Endodermal cell (in vitro differentiated cells): ENCODE data around the gene ZCCHC17. TPM values are rescaled to one million over a fixed set of nuclear protein-coding genes. Genes with fewer than 3 reads are reported as not detected.

Experiments used
- DNase-seq: peaks from one replicate; pipeline ENCODE4 v3.0.0-alpha.2; 2017
- H3K27ac ChIP-seq: 2 replicates; pipeline ENCODE4 v1.5.1; 2013; ENCODE audit warnings: mild to moderate bottlenecking, low read depth, low read length, moderate library complexity
- H3K27me3 ChIP-seq: 2 replicates; pipeline ENCODE4 v1.6.1; 2013; ENCODE audit warnings: mild to moderate bottlenecking, low read length, moderate library complexity; ENCODE audit not compliant: insufficient read depth, control insufficient read depth, poor library complexity, severe bottlenecking
- H3K36me3 ChIP-seq: 2 replicates; pipeline ENCODE4 v1.7.0; 2013; ENCODE audit warnings: mild to moderate bottlenecking, low read length, moderate library complexity; ENCODE audit not compliant: control insufficient read depth, insufficient read depth
- H3K4me1 ChIP-seq: one replicate; pipeline ENCODE4 v1.7.0; 2013; ENCODE audit warnings: low read length; ENCODE audit not compliant: control insufficient read depth, insufficient read depth
- H3K4me3 ChIP-seq: 2 replicates; pipeline ENCODE4 v1.5.1; 2013; ENCODE audit warnings: mild to moderate bottlenecking, low read length, moderate library complexity
- H3K9ac ChIP-seq: 2 replicates; pipeline ENCODE4 v1.6.1; 2013; ENCODE audit warnings: mild to moderate bottlenecking, low read length, moderate library complexity; ENCODE audit not compliant: poor library complexity, severe bottlenecking; ENCODE audit errors: extremely low read depth
- H3K9me3 ChIP-seq: 2 replicates; pipeline ENCODE4 v1.6.1; 2013; ENCODE audit warnings: mild to moderate bottlenecking, low read length, moderate library complexity; ENCODE audit not compliant: control insufficient read depth
- H3K27ac Mint-ChIP-seq: 2 replicates; pipeline ENCODE4 v1.8.0; 2020; ENCODE audit warnings: mixed read lengths
- H3K27me3 Mint-ChIP-seq: 2 replicates; pipeline ENCODE4 v1.8.0; 2021; ENCODE audit warnings: mild to moderate bottlenecking, mixed read lengths; ENCODE audit not compliant: insufficient read depth
- H3K36me3 Mint-ChIP-seq: 2 replicates; pipeline ENCODE4 v1.8.0; 2020; ENCODE audit warnings: low read depth, mixed read lengths
- H3K4me1 Mint-ChIP-seq: 2 replicates; pipeline ENCODE4 v1.8.0; 2020; ENCODE audit warnings: mixed read lengths
- H3K4me3 Mint-ChIP-seq: 2 replicates; pipeline ENCODE4 v1.8.0; 2020; ENCODE audit warnings: mild to moderate bottlenecking, moderate library complexity, mixed read lengths
- H3K9me3 Mint-ChIP-seq: 2 replicates; pipeline ENCODE4 v1.8.0; 2020; ENCODE audit warnings: mild to moderate bottlenecking, mixed read lengths
- WGBS, 2 experiments: methylation state at CpG; one replicate each; pipeline versions ENCODE4 v1.1.5 to v1.1.7; 2013; ENCODE audit warnings: missing lambda C conversion rate in 2 of 2, mixed read lengths in 1 of 2; ENCODE audit not compliant: insufficient coverage in 1 of 2, insufficient read length in 1 of 2; 5-methylcytosine and 5-hydroxymethylcytosine counted together
- total RNA-seq, 2 donors: library from RNA; stranded (reverse); fragmentation: NEBNext Ultra II Directional in 1 of 2; extraction: Animal tissue kit (Norgen Biotek cat#: 25700) in 1 of 2; gene quantifications; 2 replicates in 1 of 2; 3 replicates in 1 of 2; pipeline ENCODE4 v1.2.1, GENCODE V29; 2021
- TF ChIP-seq, protein P1 (sequence below): fragments of 200-600 bp; sonication (generic); conservative IDR thresholded peaks from 2 replicates; pipeline ENCODE4 v1.5.0; 2021; ENCODE audit warnings: antibody characterized with exemption, mild to moderate bottlenecking

The ZCCHC17 gene
- total RNA-seq, 2 donors from 2014 or later = 47.6 to 53.8 TPM

GRCh38 chr1:31373056-31373896 lies 76.4 kb downstream of the ZCCHC17 start, which contains the start of gene FABP3:
FABP3 (minus strand) TSS chr1:31373076; CDS start chr1:31373014, 62 bp downstream.
- peak within 1 kb of the TSS; percentile 90 for H3K27ac ChIP-seq
- no peaks in the 10 kb centered on the region for H3K9me3 Mint-ChIP-seq

DNA sequence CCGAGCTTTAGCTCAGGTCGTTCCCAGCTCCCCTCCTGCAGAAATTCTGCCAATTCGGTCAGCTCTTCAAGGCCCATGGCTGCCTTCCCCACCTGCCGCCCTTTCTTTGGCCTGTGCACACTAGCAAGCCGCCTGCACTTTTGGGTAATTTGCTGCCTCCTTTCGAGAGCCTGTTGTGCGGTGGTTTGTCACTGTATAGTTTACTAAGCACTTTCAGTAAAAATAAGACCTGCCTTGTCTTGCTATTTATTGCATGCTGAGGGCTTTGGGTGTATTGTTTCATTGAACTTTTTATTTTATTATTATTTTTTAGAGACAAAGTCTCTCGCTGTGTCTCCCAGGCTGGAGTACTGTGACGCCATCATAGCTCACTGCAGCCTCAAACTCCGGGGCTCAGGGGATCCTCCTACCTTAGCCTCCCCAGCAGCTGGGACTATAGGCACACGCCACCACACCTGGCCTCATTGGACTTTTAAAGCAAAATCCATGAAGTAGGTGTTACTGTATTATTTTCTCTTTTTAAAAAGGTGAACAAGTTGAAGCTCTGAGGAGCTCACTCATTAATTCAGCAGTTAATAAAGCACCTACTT lies 77.2 kb downstream of the ZCCHC17 start:
- DNase-seq = no peak
- Histone ChIP-seq H3K4me3 (peak overlapping the region; percentile 68), H3K27ac (peak overlapping the region; percentile 90), H3K9ac (peak overlapping the region; percentile 30), H3K36me3 (no peaks in the 10 kb centered on the region), H3K4me1 (peaks cover 24% of the 10 kb centered on the region), H3K27me3 (no peaks in the 10 kb centered on the region), H3K9me3 (no peaks in the 10 kb centered on the region)
- H3K4me3 Mint-ChIP-seq = peak overlapping the region; percentile 57
- peaks cover 42% of the 10 kb centered on the region for H3K4me1 Mint-ChIP-seq
- TF ChIP-seq, protein P1, sequence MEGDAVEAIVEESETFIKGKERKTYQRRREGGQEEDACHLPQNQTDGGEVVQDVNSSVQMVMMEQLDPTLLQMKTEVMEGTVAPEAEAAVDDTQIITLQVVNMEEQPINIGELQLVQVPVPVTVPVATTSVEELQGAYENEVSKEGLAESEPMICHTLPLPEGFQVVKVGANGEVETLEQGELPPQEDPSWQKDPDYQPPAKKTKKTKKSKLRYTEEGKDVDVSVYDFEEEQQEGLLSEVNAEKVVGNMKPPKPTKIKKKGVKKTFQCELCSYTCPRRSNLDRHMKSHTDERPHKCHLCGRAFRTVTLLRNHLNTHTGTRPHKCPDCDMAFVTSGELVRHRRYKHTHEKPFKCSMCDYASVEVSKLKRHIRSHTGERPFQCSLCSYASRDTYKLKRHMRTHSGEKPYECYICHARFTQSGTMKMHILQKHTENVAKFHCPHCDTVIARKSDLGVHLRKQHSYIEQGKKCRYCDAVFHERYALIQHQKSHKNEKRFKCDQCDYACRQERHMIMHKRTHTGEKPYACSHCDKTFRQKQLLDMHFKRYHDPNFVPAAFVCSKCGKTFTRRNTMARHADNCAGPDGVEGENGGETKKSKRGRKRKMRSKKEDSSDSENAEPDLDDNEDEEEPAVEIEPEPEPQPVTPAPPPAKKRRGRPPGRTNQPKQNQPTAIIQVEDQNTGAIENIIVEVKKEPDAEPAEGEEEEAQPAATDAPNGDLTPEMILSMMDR = no peak
- WGBS, 2 experiments = 47 to 51% methylated on average over 8 to 11 of the region's 11 CpGs
- no peaks in the 10 kb centered on the region for H3K36me3 Mint-ChIP-seq
- peak overlapping the region; percentile 91 for H3K27ac Mint-ChIP-seq
- H3K9me3 Mint-ChIP-seq = no peaks in the 10 kb centered on the region
- peaks cover 8% of the 10 kb centered on the region for H3K27me3 Mint-ChIP-seq

More at GRCh38 chr1:31373056-31373896, 76.4 kb downstream of the ZCCHC17 start, which contains the start of gene FABP3:
- DNase-seq = peak; percentile 98
- H3K4me3 ChIP-seq = peak within 1 kb of the TSS; percentile 78
- TF ChIP-seq, protein P1 = peak; percentile 15
- peaks cover 42% of the 10 kb centered on the region for H3K4me1 Mint-ChIP-seq
- H3K27me3 ChIP-seq = no peaks in the 10 kb centered on the region
- H3K9me3 ChIP-seq = no peaks in the 10 kb centered on the region
- H3K27me3 Mint-ChIP-seq = peaks cover 6% of the 10 kb centered on the region
- peak within 1 kb of the TSS; percentile 91 for H3K27ac Mint-ChIP-seq
- no peaks in the 10 kb centered on the region for H3K36me3 Mint-ChIP-seq
- peaks cover 24% of the 10 kb centered on the region for H3K4me1 ChIP-seq
- 5 to 6% methylated on average over 15 to 44 of the region's 44 CpGs for WGBS, 2 experiments
- peak within 1 kb of the TSS; percentile 57 for H3K4me3 Mint-ChIP-seq
- peak within 1 kb of the TSS; percentile 74 for H3K9ac ChIP-seq
- H3K36me3 ChIP-seq = no peaks in the 10 kb centered on the region

DNA sequence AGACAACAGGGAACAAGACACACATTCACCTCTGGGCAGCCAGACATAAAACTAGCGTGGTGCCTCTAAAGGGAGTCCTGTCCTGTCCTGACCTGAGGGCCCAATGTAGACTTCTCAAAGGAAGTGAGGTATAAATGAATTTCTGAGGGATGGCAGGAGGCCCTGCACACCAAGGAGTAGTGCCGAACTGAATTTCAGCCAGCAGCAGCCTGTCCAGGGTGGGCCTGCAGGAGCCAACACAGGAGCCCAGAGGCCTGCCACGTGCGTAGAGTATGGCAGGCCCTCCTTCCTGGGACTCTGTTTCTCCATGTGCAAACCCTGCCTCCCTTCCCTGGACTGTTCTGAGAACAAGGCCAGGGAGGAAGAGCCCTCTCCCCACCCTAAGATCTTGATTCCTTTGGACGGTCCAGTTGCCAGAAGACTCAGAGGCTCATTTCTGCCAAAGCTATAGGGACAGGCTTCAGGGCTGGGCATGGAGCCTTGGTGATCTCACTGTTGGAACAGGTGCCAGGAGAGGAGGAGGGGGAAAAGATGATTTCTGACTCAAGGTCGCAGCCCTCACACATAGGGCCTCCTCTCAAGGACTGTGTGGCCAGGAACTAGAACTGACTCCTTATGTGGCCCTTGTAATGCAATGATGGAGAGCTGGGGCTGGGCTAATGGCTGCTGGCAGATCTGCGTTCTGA lies 77.8 kb downstream of the ZCCHC17 start:
- H3K4me3 Mint-ChIP-seq = no peak overlapping the region
- no peak overlapping the region for H3K27ac ChIP-seq
- H3K9me3 Mint-ChIP-seq = no peaks in the 10 kb centered on the region
- peaks cover 42% of the 10 kb centered on the region for H3K4me1 Mint-ChIP-seq
- WGBS, 2 experiments = 94 to 96% methylated on average over 5 to 7 of the region's 7 CpGs
- peak overlapping the region; percentile 52 for H3K27ac Mint-ChIP-seq
- no peaks in the 10 kb centered on the region for H3K27me3 ChIP-seq
- H3K9me3 ChIP-seq = no peaks in the 10 kb centered on the region
- H3K9ac ChIP-seq = no peak overlapping the region
- H3K4me1 ChIP-seq = peaks cover 24% of the 10 kb centered on the region
- no peaks in the 10 kb centered on the region for H3K36me3 Mint-ChIP-seq
- TF ChIP-seq, protein P1 = no peak
- no peak overlapping the region for H3K4me3 ChIP-seq
- DNase-seq = no peak
- H3K36me3 ChIP-seq = no peaks in the 10 kb centered on the region
- H3K27me3 Mint-ChIP-seq = peaks cover 8% of the 10 kb centered on the region
